ENCODE results near the gene DDX42. TPM values are rescaled to one million over a fixed set of nuclear protein-coding genes. Genes with fewer than 3 reads are reported as not detected.

The DDX42 gene
- total RNA-seq, 1 donor from 2014 or later: 104 TPM

GRCh38 chr17:63798572-63799106 lies 24.7 kb downstream of the DDX42 start:
- no peak for DNase-seq (ENCODE audit: low spot score)
- H3K4me1 Mint-ChIP-seq: no peaks in the 10 kb centered on the region
- TF ChIP-seq EZH2 (IDR thresholded peaks at IDR 0.05): no peak
- TF ChIP-seq CTCF (IDR thresholded peaks at IDR 0.05): no peak
- no peak for TF ChIP-seq EZH2phosphoT487 (IDR thresholded peaks at IDR 0.05)
- Histone ChIP-seq H3K27ac (no peak overlapping the region), H3F3A (ENCODE audit: low read depth) (peaks cover 10% of the 10 kb centered on the region), H3K27me3 (no peaks in the 10 kb centered on the region), H3K4me3 (no peak overlapping the region), H3K4me2 (no peak overlapping the region), H4K20me1 (ENCODE audit: low read depth) (peaks cover 35% of the 10 kb centered on the region), H3K9ac (no peak overlapping the region), H3K79me2 (ENCODE audit: low read depth) (peaks cover 17% of the 10 kb centered on the region), H3K9me3 (ENCODE audit: low read depth) (no peaks in the 10 kb centered on the region), H2AFZ (replicated peaks) (no peak overlapping the region), H3K36me3 (peaks cover 45% of the 10 kb centered on the region), H3K4me1 (no peaks in the 10 kb centered on the region)
- no peaks in the 10 kb centered on the region for H3K27me3 Mint-ChIP-seq (ENCODE audit: insufficient read depth, low read depth)
- H3K36me3 Mint-ChIP-seq: peaks cover 28% of the 10 kb centered on the region
- no peak overlapping the region for H3K4me3 Mint-ChIP-seq
- H3K27ac Mint-ChIP-seq: no peak overlapping the region
- H3K9me3 Mint-ChIP-seq: no peaks in the 10 kb centered on the region

- Histone ChIP-seq H3K9me3 (ENCODE audit: low read depth) (no peaks in the 10 kb centered on the region), H3K4me1 (no peaks in the 10 kb centered on the region), H3K27me3 (no peaks in the 10 kb centered on the region), H3K4me3 (no peak overlapping the region), H3K27ac (no peak overlapping the region), H3F3A (ENCODE audit: low read depth) (peaks cover 11% of the 10 kb centered on the region), H2AFZ (replicated peaks) (no peak overlapping the region), H4K20me1 (ENCODE audit: low read depth) (peaks cover 29% of the 10 kb centered on the region), H3K4me2 (no peak overlapping the region), H3K9ac (no peak overlapping the region), H3K36me3 (peaks cover 49% of the 10 kb centered on the region), H3K79me2 (ENCODE audit: low read depth) (peaks cover 4% of the 10 kb centered on the region)
- H3K27ac Mint-ChIP-seq: no peak overlapping the region
- no peaks in the 10 kb centered on the region for H3K9me3 Mint-ChIP-seq
- H3K4me1 Mint-ChIP-seq: no peaks in the 10 kb centered on the region
- H3K27me3 Mint-ChIP-seq (ENCODE audit: insufficient read depth, low read depth): no peaks in the 10 kb centered on the region
- H3K36me3 Mint-ChIP-seq: peaks cover 24% of the 10 kb centered on the region
- TF ChIP-seq EZH2 (IDR thresholded peaks at IDR 0.05): no peak
- no peak for TF ChIP-seq EZH2phosphoT487 (IDR thresholded peaks at IDR 0.05)
- TF ChIP-seq CTCF (IDR thresholded peaks at IDR 0.05): no peak
- H3K4me3 Mint-ChIP-seq: no peak overlapping the region
- DNase-seq (ENCODE audit: low spot score): no peak
These were observed 26.8 kb downstream of the DDX42 start for GRCh38 chr17:63800783-63801182.

GRCh38 chr17:63804328-63804727 lies 30.4 kb downstream of the DDX42 start:
- H3K36me3 ChIP-seq: peaks cover 63% of the 10 kb centered on the region

More at GRCh38 chr17:63804328-63804727, 30.4 kb downstream of the DDX42 start:
- peaks cover 16% of the 10 kb centered on the region for H4K20me1 ChIP-seq (ENCODE audit: low read depth)
- no peak overlapping the region for H3K27ac ChIP-seq
- H3K27me3 ChIP-seq: no peaks in the 10 kb centered on the region
- H3K79me2 ChIP-seq (ENCODE audit: low read depth): no peaks in the 10 kb centered on the region
- DNase-seq (ENCODE audit: low spot score): no peak
- TF ChIP-seq EZH2phosphoT487 (IDR thresholded peaks at IDR 0.05) (no peak), EZH2 (IDR thresholded peaks at IDR 0.05) (no peak), CTCF (IDR thresholded peaks at IDR 0.05) (no peak)
- Mint-ChIP-seq H3K27ac (peak overlapping the region; percentile 49), H3K36me3 (peaks cover 35% of the 10 kb centered on the region), H3K4me1 (no peaks in the 10 kb centered on the region), H3K9me3 (no peaks in the 10 kb centered on the region), H3K27me3 (ENCODE audit: insufficient read depth, low read depth) (no peaks in the 10 kb centered on the region), H3K4me3 (no peak overlapping the region)
- no peak overlapping the region for H2AFZ ChIP-seq (replicated peaks)
- peaks cover 16% of the 10 kb centered on the region for H3F3A ChIP-seq (ENCODE audit: low read depth)
- H3K9ac ChIP-seq: no peak overlapping the region
- H3K4me2 ChIP-seq: no peak overlapping the region
- H3K9me3 ChIP-seq (ENCODE audit: low read depth): no peaks in the 10 kb centered on the region
- H3K4me3 ChIP-seq: no peak overlapping the region
- H3K4me1 ChIP-seq: no peaks in the 10 kb centered on the region
